K562 (cell line): ENCODE data around the gene MPHOSPH9. TPM values are rescaled to one million over a fixed set of nuclear protein-coding genes. Genes with fewer than 3 reads are reported as not detected.
A peak's percentile ranks its signal among the peaks of the same experiment; 100 is the strongest.

Experiments used
- BHLHE40 ChIP-seq: IDR thresholded peaks from 2 replicates; pipeline ENCODE4 v1.6.1; 2011; ENCODE audit warnings: low read length, improper control_type of control experiment
- CEBPZ ChIP-seq: fragments of 150-350 bp; IDR thresholded peaks from 2 replicates; pipeline ENCODE4 v1.6.1; 2014; ENCODE audit warnings: low read depth, mild to moderate bottlenecking, low read length, borderline replicate concordance
- E4F1 ChIP-seq: fragments of 250-450 bp; sonication (Bioruptor Pico); IDR thresholded peaks from 2 replicates; pipeline ENCODE4 v1.5.0; 2021; ENCODE audit warnings: mild to moderate bottlenecking, borderline replicate concordance
- EP300 ChIP-seq: IDR thresholded peaks from 2 replicates; pipeline ENCODE4 v1.6.1; 2012; ENCODE audit warnings: low read length, improper control_type of control experiment
- EZH2 ChIP-seq: IDR thresholded peaks from 2 replicates; pipeline ENCODE4 v1.6.1; 2012; ENCODE audit warnings: low read depth, mild to moderate bottlenecking, inconsistent platforms, low read length, borderline replicate concordance
- FOXK2 ChIP-seq, 2 experiments: fragments of 450-650 bp; IDR thresholded peaks in 1 of 2; conservative IDR thresholded peaks in 1 of 2; 2 replicates each; pipeline ENCODE4 v1.6.1; 2016; ENCODE audit warnings: low read depth in 2 of 2, mild to moderate bottlenecking in 1 of 2
- GABPB1 ChIP-seq: sonication (generic); formaldehyde crosslinking; IDR thresholded peaks from 2 replicates; pipeline ENCODE4 v1.8.0; 2022; ENCODE audit warnings: mild to moderate bottlenecking, missing genetic modification reagents
- HLTF ChIP-seq: fragments of 450-650 bp; IDR thresholded peaks from 2 replicates; pipeline ENCODE4 v1.6.1; 2016
- MTA3 ChIP-seq: fragments of 450-650 bp; formaldehyde crosslinking; IDR thresholded peaks from 2 replicates; pipeline ENCODE4 v1.6.1; 2017; ENCODE audit warnings: mild to moderate bottlenecking, borderline replicate concordance
- PURB ChIP-seq: sonication (generic); formaldehyde crosslinking; IDR thresholded peaks from 2 replicates; pipeline ENCODE4 v1.9.0; 2021; ENCODE audit warnings: low read depth, mild to moderate bottlenecking, missing genetic modification reagents
- RBM15 ChIP-seq: fragments of 200-400 bp; formaldehyde crosslinking; IDR thresholded peaks from 2 replicates; pipeline ENCODE4 v1.6.1; 2018; ENCODE audit warnings: mild to moderate bottlenecking, low read length, moderate library complexity; ENCODE audit not compliant: insufficient read depth
- RCOR1 ChIP-seq, 2 experiments: IDR thresholded peaks; 2 replicates each; pipeline ENCODE4 v1.6.1; 2012; ENCODE audit warnings: low read depth in 2 of 2, low read length in 2 of 2, borderline replicate concordance in 1 of 2, improper control_type of control experiment in 1 of 2
- TAF1 ChIP-seq: IDR thresholded peaks from 2 replicates; pipeline ENCODE4 v1.6.1; 2011; ENCODE audit warnings: mild to moderate bottlenecking, low read length, moderate library complexity; ENCODE audit not compliant: insufficient read depth, control insufficient read depth, severe bottlenecking; ENCODE audit errors: extremely low read depth
- TEAD1 ChIP-seq, 2 experiments: fragments of 450-650 bp in 1 of 2; sonication (generic) in 1 of 2; formaldehyde crosslinking; IDR thresholded peaks; 2 replicates each; pipeline versions ENCODE4 v1.4.0 to v1.8.0; 2020 to 2022; ENCODE audit warnings: mild to moderate bottlenecking in 2 of 2, missing genetic modification reagents in 1 of 2
- THAP12 ChIP-seq: fragments of 250-450 bp; sonication (Bioruptor Pico); IDR thresholded peaks from 2 replicates; pipeline ENCODE4 v1.9.0; 2021; ENCODE audit warnings: mild to moderate bottlenecking, inconsistent platforms
- VEZF1 ChIP-seq: fragments of 200-800 bp; sonication (Bioruptor generic); IDR thresholded peaks from 2 replicates; pipeline ENCODE4 v1.6.1; 2017; ENCODE audit warnings: missing genetic modification characterization, missing compliant biosample characterization
- ZNF23 ChIP-seq: fragments of 250-450 bp; sonication (Bioruptor Pico); IDR thresholded peaks from 2 replicates; pipeline ENCODE4 v1.4.0; 2020; ENCODE audit warnings: mild to moderate bottlenecking
- polyA plus RNA-seq, 8 experiments: library from polyadenylated mRNA; depleted of rRNA in 4 of 8; stranded (reverse) in 5 of 8; unstranded in 3 of 8; fragments of >200 nt; fragmentation: Nextera tagmentation in 2 of 8; fragmentation: Illumina TruSeq in 1 of 8; extraction: Ambion mirVana in 2 of 8; extraction: Trizol in 1 of 8; gene quantifications; 2 replicates each; pipeline versions ENCODE4 v1.2.1 to v1.2.3, GENCODE V29; 2011 to 2014; ENCODE audit warnings: inconsistent platforms in 1 of 8, missing spikeins in 1 of 8
- total RNA-seq, 7 experiments: library from RNA; depleted of rRNA in 6 of 7; stranded (reverse); fragments of >200 nt in 6 of 7; fragmentation: Illumina TruSeq in 2 of 7; extraction: Trizol in 2 of 7; gene quantifications; 2 replicates each; pipeline versions ENCODE4 v1.2.1 to v1.2.3, GENCODE V29; 2011 to 2021; ENCODE audit warnings: low replicate concordance in 1 of 7

The MPHOSPH9 gene
- total and polyA plus RNA-seq, 9 of the 15 experiments (the other 6 are each of a cell fraction or from before 2014, with no cell fraction given) = 14.2 to 103 (median 54.5) TPM

- TF ChIP-seq CEBPZ = no peak; the same call in 1 of the 2 replicates
- peak; percentile 91 to 92 for TF ChIP-seq FOXK2 (conservative IDR thresholded peaks at IDR 0.05 in 1 of 2, IDR thresholded peaks at IDR 0.05 in 1 of 2; ENCODE audit: low read depth in 2 of 2)
- peak; percentile 87 for TF ChIP-seq GABPB1
- no peak for TF ChIP-seq EP300
- TF ChIP-seq MTA3 = peak; percentile 97
- TF ChIP-seq ZNF23 (CRISPR knock-in tag) = no peak
- TF ChIP-seq TAF1 = peak; percentile 89
- no peak for TF ChIP-seq E4F1 (CRISPR knock-in tag)
- peak in 1 of 2 experiments; percentile 17; a peak in 2 of 4 replicates for TF ChIP-seq RCOR1 (IDR thresholded peaks at IDR 0.05; ENCODE audit: borderline replicate concordance in 1 of 2, low read depth in 2 of 2, low read length in 2 of 2)
- peak; percentile 84; the same call in 1 of the 2 replicates for TF ChIP-seq HLTF
- no peak for TF ChIP-seq RBM15
- no peak for TF ChIP-seq EZH2
- peak; percentile 84 for TF ChIP-seq VEZF1
- TF ChIP-seq TEAD1 (CRISPR knock-in tag; IDR thresholded peaks at IDR 0.05) = 0 out of 4 replicates have a peak, but pooled peaks of 1 of the 2 experiments have one; percentile 50
- TF ChIP-seq PURB (CRISPR knock-in tag) = no peak
- TF ChIP-seq THAP12 (CRISPR knock-in tag) = peak; percentile 97
- peak; percentile 91 for TF ChIP-seq BHLHE40
Observed at GRCh38 chr12:123232807-123233504, at the start of gene MPHOSPH9, which contains the start of gene MTRFR (continued).
